ENCODE results near the gene PPA2.
"Not testable (repeated sequence)": the region's sequence is repeated elsewhere in the genome, so short reads cannot be mapped to it uniquely, and the experiment has no call there.

Gene PPA2

GRCh38 chr4:105458541-105458940, 15.3 kb downstream of the PPA2 start:
- not testable (repeated sequence) for DNase-seq (ENCODE audit: low read depth)

GRCh38 chr4:105458001-105458400, 15.9 kb downstream of the PPA2 start:
- DNase-seq (ENCODE audit: low read depth) = no peak

- DNase-seq (ENCODE audit: low read depth) = no peak
These were observed 17.9 kb downstream of the PPA2 start for GRCh38 chr4:105455998-105456397.

GRCh38 chr4:105455182-105455581, 18.7 kb downstream of the PPA2 start:
- DNase-seq (ENCODE audit: low read depth) = no peak

- DNase-seq (ENCODE audit: low read depth) = no peak
These were observed 20.2 kb downstream of the PPA2 start for GRCh38 chr4:105453550-105454205.

GRCh38 chr4:105451346-105451745, 22.5 kb downstream of the PPA2 start:
- no peak for DNase-seq (ENCODE audit: low read depth)

- no peak for DNase-seq (ENCODE audit: low read depth)
These were observed 33.0 kb downstream of the PPA2 start for GRCh38 chr4:105440890-105441289.

GRCh38 chr4:105437637-105438036, 36.2 kb downstream of the PPA2 start:
- DNase-seq (ENCODE audit: low read depth) = no peak

- no peak for DNase-seq (ENCODE audit: low read depth)
These were observed 37.4 kb downstream of the PPA2 start for GRCh38 chr4:105436414-105436813.

- no peak for DNase-seq (ENCODE audit: low read depth)
These were observed 38.9 kb downstream of the PPA2 start for GRCh38 chr4:105434940-105435339.

GRCh38 chr4:105433421-105433820, 40.4 kb downstream of the PPA2 start:
- no peak for DNase-seq (ENCODE audit: low read depth)

GRCh38 chr4:105432438-105432837, 41.4 kb downstream of the PPA2 start:
- DNase-seq (ENCODE audit: low read depth) = no peak

- DNase-seq (ENCODE audit: low read depth) = no peak
These were observed 43.1 kb downstream of the PPA2 start for GRCh38 chr4:105430811-105431210.

- DNase-seq (ENCODE audit: low read depth) = no peak
These were observed 47.5 kb downstream of the PPA2 start for GRCh38 chr4:105426187-105426897.

GRCh38 chr4:105422207-105422920, 51.5 kb downstream of the PPA2 start:
- DNase-seq (ENCODE audit: low read depth) = no peak

- no peak for DNase-seq (ENCODE audit: low read depth)
These were observed 56.2 kb downstream of the PPA2 start for GRCh38 chr4:105417624-105418023.

- DNase-seq (ENCODE audit: low read depth) = no peak
These were observed 58.5 kb downstream of the PPA2 start for GRCh38 chr4:105415281-105415744.

GRCh38 chr4:105414316-105414715, 59.5 kb downstream of the PPA2 start:
- DNase-seq (ENCODE audit: low read depth) = no peak

- not testable (repeated sequence) for DNase-seq (ENCODE audit: low read depth)
These were observed 64.7 kb downstream of the PPA2 start for GRCh38 chr4:105409135-105409534.

- DNase-seq (ENCODE audit: low read depth) = no peak
These were observed 72.8 kb downstream of the PPA2 start for GRCh38 chr4:105400901-105401677.

GRCh38 chr4:105399532-105400161, 74.2 kb downstream of the PPA2 start:
- peak; percentile 39 for DNase-seq (ENCODE audit: low read depth)

- no peak for DNase-seq (ENCODE audit: low read depth)
These were observed 81.0 kb downstream of the PPA2 start for GRCh38 chr4:105392858-105393257.

Data from HS-27A (cell line).